HG02798 (cell line): ENCODE measurements around the gene GPC3.

ENCODE experiments used
- ATAC-seq: cut with Tn5 transposase; IDR thresholded peaks from one replicate; pipeline ENCODE4 v1.9.1; 2021; ENCODE audit warnings: mild to moderate bottlenecking; ENCODE audit not compliant: unreplicated experiment, poor library complexity

GPC3 gene

GRCh38 chrX:133854290-133854689 is 131.1 kb downstream of the GPC3 start:
- ATAC-seq, result no peak

DNA sequence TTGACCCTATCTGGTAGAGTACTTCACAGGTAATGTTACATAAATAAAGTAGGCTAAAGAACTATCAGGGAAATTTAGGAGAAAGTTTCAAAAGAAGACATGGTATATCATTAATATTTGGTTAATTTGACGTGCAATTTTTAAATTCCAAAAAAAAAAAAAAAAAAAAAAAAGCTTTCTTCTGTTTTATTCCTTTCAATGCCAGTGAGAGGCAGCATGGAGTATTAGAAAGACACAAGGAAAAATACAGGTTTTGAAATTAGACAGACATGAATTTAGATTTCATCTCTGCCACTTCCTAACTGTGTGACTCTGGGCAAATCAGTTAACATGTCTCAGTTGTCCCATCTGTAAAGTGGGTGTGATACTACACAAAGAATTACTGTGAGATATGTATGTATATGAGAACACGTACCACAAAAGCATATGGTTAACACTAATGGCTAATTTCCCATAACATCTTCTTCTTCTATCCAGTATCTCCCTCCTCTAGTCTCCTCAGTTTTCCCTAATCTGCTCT is 132.5 kb downstream of the GPC3 start:
- ATAC-seq, result no peak

- no peak for ATAC-seq
Measured at GRCh38 chrX:133852401-133852800, 133.0 kb downstream of the GPC3 start.

DNA sequence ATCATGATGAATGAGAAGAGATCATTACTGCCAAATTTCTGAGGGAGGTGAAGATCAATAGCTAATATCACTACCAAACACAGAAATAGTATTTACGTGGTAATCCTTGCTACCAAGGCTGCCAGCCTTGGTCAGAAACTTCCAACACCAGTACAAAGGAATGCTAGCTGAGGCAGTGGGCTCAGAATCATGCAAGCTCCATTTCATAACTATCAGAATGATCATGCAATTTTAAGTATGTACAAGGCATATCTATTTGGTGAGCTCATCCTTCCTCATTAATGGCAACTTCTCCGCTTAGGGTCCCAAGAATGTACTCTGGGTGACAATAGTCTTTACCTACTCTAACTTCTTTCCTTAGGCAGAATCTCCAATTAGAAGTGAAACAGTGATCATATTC is 135.0 kb downstream of the GPC3 start:
- ATAC-seq, result no peak

GRCh38 chrX:133849676-133850075 is 135.7 kb downstream of the GPC3 start:
- no peak for ATAC-seq

GRCh38 chrX:133847340-133847994 is 137.9 kb downstream of the GPC3 start:
- ATAC-seq, result no peak

DNA sequence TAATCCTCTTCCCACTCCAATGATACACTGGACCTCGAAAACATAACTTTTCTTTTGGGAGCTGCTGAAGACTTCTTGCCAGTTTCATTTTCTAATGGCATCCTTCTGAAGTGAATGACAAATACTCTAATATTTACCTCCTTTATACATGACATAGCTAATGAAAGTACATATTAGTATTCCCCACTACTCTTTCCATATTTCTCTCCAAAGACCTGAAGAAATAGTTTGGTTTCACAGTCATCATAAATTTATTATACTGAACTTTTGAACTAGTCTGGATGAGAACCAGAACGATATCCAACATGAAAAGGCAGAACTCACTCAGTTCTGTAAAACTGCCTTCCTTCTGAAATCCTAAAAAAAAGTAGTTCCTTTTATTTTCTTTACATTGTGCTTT is 139.1 kb downstream of the GPC3 start:
- ATAC-seq, result no peak

- ATAC-seq, result no peak
Measured at GRCh38 chrX:133840415-133840814, 145.0 kb downstream of the GPC3 start.

GRCh38 chrX:133838761-133839676 is 146.4 kb downstream of the GPC3 start:
- no peak for ATAC-seq

DNA sequence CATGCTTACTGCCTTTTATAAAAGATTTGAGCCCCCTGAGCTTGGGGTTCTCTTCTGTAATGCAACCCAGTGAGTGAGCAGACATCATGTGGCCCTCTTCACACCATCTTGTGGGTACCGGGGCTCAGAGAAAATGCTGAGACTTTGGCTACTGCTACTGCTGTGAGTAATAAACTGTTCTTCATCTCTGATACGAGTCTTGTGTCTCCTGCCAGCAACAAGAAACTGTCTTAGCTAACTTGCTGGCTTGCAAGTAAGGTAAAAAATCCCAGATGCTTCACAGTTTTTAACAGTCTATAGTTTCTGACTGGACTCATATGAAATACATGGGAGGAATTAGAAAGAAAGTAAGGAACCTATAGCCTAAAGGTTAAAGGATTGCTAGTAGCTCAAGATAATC is 148.3 kb downstream of the GPC3 start:
- no peak for ATAC-seq

DNA sequence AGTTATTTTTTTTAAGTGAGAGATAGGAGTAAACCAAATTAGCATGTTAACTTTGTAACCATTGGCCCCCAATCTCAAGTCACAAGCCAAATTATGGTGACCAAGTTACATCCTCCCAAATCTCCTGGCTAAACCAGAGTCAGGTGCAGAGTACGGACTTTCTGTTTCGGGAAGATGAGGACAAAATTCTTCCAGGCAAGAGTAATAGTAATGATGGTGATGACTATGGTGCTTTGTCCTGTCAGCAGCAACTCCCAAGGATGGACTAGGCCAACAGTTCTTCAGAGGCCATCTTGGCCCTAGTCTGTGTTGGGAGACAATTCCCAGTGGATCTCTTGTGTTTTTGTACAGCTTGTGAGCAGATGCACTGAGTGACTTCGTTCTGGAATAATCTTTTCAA is 148.8 kb downstream of the GPC3 start:
- no peak for ATAC-seq

GRCh38 chrX:133834771-133835170 is 150.6 kb downstream of the GPC3 start:
- no peak for ATAC-seq

DNA sequence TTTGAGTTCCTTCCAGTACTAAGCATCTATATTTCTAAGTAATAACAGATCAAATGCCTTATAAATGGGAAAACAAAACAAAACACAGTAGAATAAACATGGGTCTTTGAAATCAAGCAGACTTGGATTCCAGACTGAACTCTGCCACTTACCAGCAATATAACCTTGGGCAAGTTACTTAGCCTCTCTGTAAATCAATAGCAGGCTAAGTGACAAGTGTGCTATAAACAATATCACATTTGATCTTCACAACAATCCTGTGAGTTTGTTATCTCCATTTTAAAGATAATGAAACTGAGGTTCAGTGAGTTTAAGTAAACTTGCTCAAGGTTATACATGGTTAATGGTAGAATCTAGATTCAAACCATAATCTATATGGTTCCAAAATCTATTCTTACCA is 165.8 kb downstream of the GPC3 start:
- ATAC-seq, result no peak

DNA sequence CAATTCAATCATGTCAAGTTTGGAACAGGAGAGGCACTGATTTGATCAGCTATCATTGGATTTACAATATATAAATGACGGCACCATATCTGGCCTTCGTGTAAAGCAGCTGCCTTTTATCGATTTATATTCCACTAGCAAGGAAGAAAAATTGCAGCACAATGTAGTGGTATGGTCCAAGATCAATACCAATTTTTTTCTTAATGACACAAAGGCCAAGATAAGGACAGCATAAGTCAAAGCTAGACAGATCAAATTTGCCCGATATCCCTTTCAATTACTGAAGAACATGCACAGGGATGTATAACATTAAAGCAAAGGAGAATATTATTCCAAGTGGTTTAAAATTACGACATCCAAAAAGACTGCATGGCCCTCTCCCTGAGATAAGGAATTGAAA is 167.4 kb downstream of the GPC3 start:
- no peak for ATAC-seq

DNA sequence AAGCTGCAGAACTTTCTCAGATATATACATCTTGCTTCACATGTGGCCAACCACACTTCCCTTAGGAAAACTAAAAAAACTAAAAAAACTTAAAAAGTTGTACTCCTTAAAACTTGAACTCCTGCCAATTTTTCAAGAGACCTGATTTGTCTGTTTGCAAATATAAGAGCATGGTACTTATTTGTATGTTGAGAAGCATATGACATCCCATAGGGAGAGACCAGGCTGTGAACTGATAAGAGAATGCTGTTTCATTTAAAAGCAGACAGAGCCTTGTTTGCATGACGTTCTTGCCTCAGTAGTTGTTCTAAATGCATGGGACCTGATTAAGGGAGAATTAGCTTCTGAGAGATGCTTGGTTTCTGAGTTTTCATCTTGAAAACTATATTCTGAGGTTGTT is 169.9 kb downstream of the GPC3 start:
- ATAC-seq, result no peak

DNA sequence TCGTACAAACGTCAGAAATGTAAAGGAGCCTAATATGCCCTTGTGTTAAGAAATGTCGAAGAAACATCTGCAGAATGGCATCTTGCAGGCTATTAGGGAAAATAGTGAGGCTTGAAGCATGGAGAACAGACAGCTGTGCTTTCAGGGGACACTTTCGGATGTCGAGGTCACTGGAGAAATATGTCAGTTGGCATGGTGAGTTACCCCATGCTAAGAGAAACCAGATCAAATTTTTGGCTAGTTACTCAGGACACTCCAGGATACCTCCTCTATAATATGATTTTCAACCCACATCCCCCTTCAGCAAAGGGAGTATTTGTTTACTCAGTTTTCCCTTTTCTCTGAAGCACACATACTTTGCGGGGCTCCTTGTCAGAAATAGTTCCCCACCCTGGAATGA is 171.4 kb downstream of the GPC3 start:
- ATAC-seq, result no peak

DNA sequence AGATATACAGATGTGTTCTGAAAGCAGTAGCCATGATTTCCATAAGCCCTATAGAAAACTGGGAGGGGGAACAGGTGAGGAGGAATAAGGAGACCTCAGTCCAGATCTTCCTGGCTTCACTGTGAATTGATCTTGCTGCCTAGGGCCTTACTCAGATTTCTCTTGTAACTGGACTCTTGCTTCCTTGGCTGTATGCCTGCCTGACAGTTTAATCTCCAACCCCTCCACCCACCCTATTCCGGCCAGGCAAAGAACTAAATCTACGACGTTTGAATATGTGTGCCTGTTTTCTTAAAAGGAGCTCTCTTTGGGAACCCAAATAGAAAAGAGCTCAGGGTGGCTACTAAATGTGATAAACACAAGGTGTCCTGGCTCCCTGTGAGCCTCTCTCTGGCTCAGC is 173.0 kb downstream of the GPC3 start:
- ATAC-seq, result no peak

DNA sequence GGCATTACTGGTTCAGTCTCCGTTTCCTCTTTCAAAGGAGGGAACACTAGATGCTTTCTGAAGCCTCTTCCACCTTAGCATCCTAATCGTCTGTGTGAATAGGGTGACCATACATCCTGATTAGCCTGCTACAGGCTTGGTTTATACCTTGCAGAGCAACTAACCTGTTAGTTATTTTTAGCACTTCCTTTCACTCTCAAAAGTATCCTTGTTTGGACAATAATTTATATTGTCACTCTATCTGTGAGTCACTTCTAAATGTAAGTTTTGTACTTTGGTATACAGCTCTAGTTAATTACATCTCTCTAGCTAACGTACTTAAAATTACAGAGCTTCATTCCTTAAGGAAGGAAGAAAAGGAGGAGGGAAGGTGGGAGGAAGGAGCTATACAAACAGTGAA is 174.5 kb downstream of the GPC3 start:
- no peak for ATAC-seq

GRCh38 chrX:133804072-133804471 is 181.3 kb downstream of the GPC3 start:
- no peak for ATAC-seq

GRCh38 chrX:133796282-133796681 is 189.1 kb downstream of the GPC3 start:
- ATAC-seq, result no peak

- no peak for ATAC-seq
Measured at GRCh38 chrX:133794126-133794525, 191.3 kb downstream of the GPC3 start.

DNA sequence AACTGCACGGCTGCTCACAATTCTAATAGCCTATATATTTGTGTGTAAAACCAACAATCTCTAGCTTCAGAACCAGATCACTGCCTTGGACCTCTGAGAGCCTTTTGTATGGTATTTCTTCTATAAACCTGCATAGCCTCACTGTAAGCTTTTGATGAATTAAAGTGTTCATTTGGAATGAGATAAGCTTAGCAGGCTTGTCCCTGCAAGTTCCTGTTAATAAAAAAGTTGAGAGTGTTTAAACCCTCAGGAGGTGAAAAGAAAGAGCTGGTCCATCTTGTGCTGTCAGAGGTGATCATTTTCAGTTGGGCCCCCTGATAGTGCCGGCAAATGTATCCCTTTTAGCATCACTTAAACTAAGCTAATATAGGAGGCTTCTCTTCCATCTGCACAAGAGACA is 191.8 kb downstream of the GPC3 start:
- ATAC-seq, result no peak
